Kidney (tissue), 14 donors: Measurements from ENCODE around the gene DND1. TPM values are rescaled to one million over a fixed set of nuclear protein-coding genes. Genes with fewer than 3 reads are reported as not detected.

Experiments used
- DNase-seq, 5 donors: peaks; one replicate each; pipeline ENCODE4 v3.0.0-alpha.2; 2013 to 2020
- FAIRE-seq: peaks from 2 replicates; lab custom pipeline; 2012; peaks lifted over from hg19 to GRCh38; lab: Jason Lieb, UNC
- H3K27ac ChIP-seq, 2 donors: one replicate each; pipeline ENCODE4 v1.7.0; 2013; ENCODE audit warnings: low read depth in 2 of 2, low read length in 2 of 2, inconsistent platforms in 1 of 2
- H3K27me3 ChIP-seq: one replicate; pipeline ENCODE4 v1.7.1; 2013; ENCODE audit warnings: low read length, inconsistent platforms; ENCODE audit not compliant: control insufficient read depth, insufficient read depth
- H3K36me3 ChIP-seq, 3 donors: one replicate each; pipeline versions ENCODE4 v1.7.0 to v1.7.1; 2013; ENCODE audit warnings: low read length in 3 of 3, control low read depth in 1 of 3, inconsistent platforms in 1 of 3; ENCODE audit not compliant: insufficient read depth in 3 of 3, control insufficient read depth in 2 of 3
- H3K4me1 ChIP-seq, 3 donors: one replicate each; pipeline versions ENCODE4 v1.7.0 to v1.7.1; 2013; ENCODE audit warnings: low read length in 3 of 3, inconsistent platforms in 1 of 3, low read depth in 1 of 3; ENCODE audit not compliant: control insufficient read depth in 2 of 3, insufficient read depth in 2 of 3
- H3K4me3 ChIP-seq, 3 donors: one replicate each; pipeline versions ENCODE4 v1.7.0 to v1.8.1; 2013; ENCODE audit warnings: low read length in 3 of 3, control low read depth in 1 of 3, inconsistent platforms in 1 of 3
- H3K9ac ChIP-seq, 3 donors: one replicate each; pipeline versions ENCODE4 v1.7.0 to v1.7.1; 2013; ENCODE audit warnings: low read length in 3 of 3, control low read depth in 1 of 3, inconsistent platforms in 1 of 3
- H3K9me3 ChIP-seq, 3 donors: one replicate each; pipeline versions ENCODE4 v1.7.0 to v1.7.1; 2013; ENCODE audit warnings: low read length in 3 of 3, control low read depth in 1 of 3, inconsistent platforms in 1 of 3; ENCODE audit not compliant: control insufficient read depth in 2 of 3, insufficient read depth in 1 of 3
- CTCF ChIP-seq: IDR thresholded peaks from 3 replicates; pipeline ENCODE4 v1.5.1; 2012; ENCODE audit warnings: mild to moderate bottlenecking, moderate library complexity, borderline replicate concordance; ENCODE audit not compliant: insufficient read depth; ENCODE audit errors: extremely low read depth
- intact Hi-C: fragments of 100-400 bp; cut with DNase I; formaldehyde crosslinking; loops from one replicate; pipeline ENCODE4 v1.11.1; 2022
- polyA plus RNA-seq: library from polyadenylated mRNA; stranded (reverse); fragments of 350-450 nt; fragmentation: Illumina TruSeq; extraction: RNeasy Lipid Tissue Mini Kit (QIAGEN cat#74804); gene quantifications from one replicate; pipeline ENCODE4 v1.2.3, GENCODE V29; 2014; ENCODE audit warnings: low read depth, low replicate concordance; ENCODE audit not compliant: insufficient read depth
- total RNA-seq: library from RNA; stranded (reverse); fragmentation: NEBNext Ultra II Directional; extraction: Animal tissue kit (Norgen Biotek cat#: 25700); gene quantifications from one replicate; pipeline ENCODE4 v1.2.1, GENCODE V29; 2021
- donor health status: control.
- donor health status: control.
- donor health status: control.
- donor health status: control.
- donor health status: control.
- donor health status: DM: yes; HTN: yes; CAD: no.
- donor health status: Normal renal cell carcinoma (clear cell type).

Gene DND1
- total and polyA plus RNA-seq, 2 donors from 2014 or later, result 0.41 to 1.0 TPM

DNA sequence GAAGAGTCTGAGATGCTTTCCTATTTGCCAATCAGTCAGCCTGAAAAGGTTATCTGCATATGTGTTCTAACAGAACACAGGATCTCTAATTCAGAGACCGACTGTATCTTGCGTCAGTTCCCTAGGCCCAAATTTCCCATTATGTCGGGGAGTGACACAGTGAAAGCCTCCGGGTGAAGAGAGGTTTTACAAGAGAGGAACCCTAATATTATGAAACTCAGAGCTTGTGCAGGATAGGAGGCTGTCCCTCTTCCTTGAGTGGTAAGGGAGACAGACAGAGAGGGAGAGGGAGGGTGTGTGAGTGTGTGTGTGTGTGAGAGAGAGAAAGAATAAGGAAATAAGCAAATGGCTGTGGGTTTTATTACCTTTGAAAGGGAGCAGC lies 42.3 kb downstream of the DND1 start:
- peaks cover 0 to 16% (median 0%) of the 10 kb centered on the region in 3 donors for H3K4me1 ChIP-seq
- FAIRE-seq, result no peak
- no peak for TF ChIP-seq CTCF
- peaks cover 7% of the 10 kb centered on the region for H3K27me3 ChIP-seq
- H3K9me3 ChIP-seq, result no peaks in the 10 kb centered on the region
- peak overlapping the region in 1 of 3 donors; percentile 67 for H3K9ac ChIP-seq
- peak overlapping the region in 2 of 3 donors; percentile 83 to 88 for H3K4me3 ChIP-seq
- no peak for DNase-seq
- no peaks in the 10 kb centered on the region for H3K36me3 ChIP-seq
- peak overlapping the region; percentile 34 to 43 for H3K27ac ChIP-seq
- intact Hi-C loops, result no loop called here

- H3K36me3 ChIP-seq, result no peaks in the 10 kb centered on the region
- no peaks in the 10 kb centered on the region for H3K9me3 ChIP-seq
- no peak for DNase-seq
- peak overlapping the region; percentile 34 to 43 for H3K27ac ChIP-seq
- no peak for TF ChIP-seq CTCF
- H3K4me1 ChIP-seq, result peaks cover 0 to 16% (median 0%) of the 10 kb centered on the region in 3 donors
- intact Hi-C loops, result no loop called here
- H3K27me3 ChIP-seq, result peaks cover 7% of the 10 kb centered on the region
- H3K4me3 ChIP-seq, result peak overlapping the region in 2 of 3 donors; percentile 12 to 88
- no peak for FAIRE-seq
- no peak overlapping the region for H3K9ac ChIP-seq
These were observed 42.9 kb downstream of the DND1 start for GRCh38 chr5:140630292-140631035.

DNA sequence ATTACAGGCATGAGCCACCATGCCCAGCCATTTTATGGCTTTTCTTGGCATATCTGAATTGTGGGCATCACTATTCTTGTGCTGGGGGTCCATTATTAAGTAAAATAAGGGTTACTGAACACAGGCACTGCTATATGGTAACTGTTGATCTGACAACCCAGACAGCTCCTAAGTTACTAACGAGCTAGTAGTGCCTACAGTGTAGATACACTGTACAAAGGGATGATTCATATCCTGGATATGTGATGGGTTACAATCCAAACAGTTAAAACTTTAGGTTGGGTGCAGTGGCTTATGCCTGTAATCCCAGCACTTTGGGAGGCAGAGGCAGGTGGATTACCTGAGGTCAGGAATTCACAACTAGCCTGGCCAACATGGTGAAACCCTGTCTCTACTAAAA lies 44.7 kb downstream of the DND1 start:
- no peak for FAIRE-seq
- intact Hi-C loops, result no loop called here
- no peak for DNase-seq

More for the DNA sequence above, 44.7 kb downstream of the DND1 start:
- Histone ChIP-seq H3K4me1 (peaks cover 0 to 16% (median 0%) of the 10 kb centered on the region in 3 donors), H3K9me3 (no peaks in the 10 kb centered on the region), H3K27ac (no peak overlapping the region), H3K9ac (no peak overlapping the region), H3K4me3 (no peak overlapping the region), H3K27me3 (peaks cover 7% of the 10 kb centered on the region), H3K36me3 (no peaks in the 10 kb centered on the region)
- TF ChIP-seq CTCF, result no peak
